Activated CD4-positive, alpha-beta T cell treated with anti-CD3 and anti-CD28 coated beads for 4 hours (primary cell): ENCODE data around the gene SH3BP4.

Experiments
- DNase-seq, 2 donors: peaks; one replicate each; pipeline ENCODE4 v3.0.0-alpha.2; 2020

Gene SH3BP4

DNA sequence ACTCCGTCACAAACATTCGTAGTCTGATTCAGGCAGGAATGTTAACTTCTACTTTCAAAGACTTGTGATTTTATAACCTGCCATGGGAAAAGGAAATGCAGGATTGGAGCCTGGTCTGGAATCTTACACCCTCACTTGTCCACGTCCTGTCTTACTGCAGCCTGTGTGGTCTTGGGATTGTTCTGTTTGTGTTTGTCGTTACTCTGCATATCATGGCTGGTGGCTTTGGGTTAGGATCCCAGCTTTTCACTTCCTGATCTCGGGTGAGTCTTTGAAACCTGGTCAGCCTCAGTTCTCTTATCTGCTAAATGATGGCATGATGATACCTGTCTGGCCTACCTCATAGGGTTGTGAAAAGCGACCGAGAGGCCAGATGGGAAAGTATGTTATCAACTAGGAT is 34.6 kb downstream of the SH3BP4 start:
- DNase-seq = no peak

DNA sequence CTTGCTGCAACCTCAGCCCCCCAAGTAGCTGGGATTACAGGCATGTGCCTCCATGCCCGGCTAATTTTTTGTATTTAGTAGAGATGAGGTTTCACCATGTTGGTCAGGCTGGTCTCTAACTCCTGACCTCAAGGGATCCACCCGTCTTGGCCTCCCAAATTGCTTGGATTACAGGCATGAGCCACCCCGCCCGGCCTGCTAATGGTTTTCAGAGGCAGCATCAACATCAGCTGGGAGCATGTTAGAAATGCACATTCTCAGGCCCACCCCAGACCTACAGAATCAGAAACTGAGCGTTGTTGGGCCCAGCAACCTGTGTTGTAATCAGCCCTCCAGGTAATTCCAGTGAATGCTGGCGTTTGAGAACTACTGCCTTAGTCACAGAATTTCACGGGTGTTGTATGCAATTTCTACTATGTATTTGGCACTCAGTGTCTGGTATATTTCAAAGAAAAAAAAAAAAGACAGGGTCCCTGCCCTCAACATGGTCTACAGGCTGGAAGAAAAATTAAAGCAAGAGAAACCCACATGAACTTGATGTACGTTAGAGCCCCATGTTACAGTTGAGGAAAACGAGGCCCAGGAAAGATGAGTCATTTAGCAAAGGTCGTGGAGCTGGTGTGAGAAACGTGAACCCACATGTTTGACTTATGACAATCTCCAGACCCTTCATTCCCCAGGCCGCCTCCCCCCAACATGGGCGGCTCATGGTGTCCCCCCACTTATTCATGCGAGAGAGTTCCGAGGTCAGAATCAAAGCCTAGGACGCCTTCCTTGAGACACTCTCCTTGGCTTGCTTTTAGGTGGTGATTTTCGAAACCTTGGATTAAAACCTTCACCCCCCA is 35.3 kb downstream of the SH3BP4 start:
- DNase-seq = no peak

DNA sequence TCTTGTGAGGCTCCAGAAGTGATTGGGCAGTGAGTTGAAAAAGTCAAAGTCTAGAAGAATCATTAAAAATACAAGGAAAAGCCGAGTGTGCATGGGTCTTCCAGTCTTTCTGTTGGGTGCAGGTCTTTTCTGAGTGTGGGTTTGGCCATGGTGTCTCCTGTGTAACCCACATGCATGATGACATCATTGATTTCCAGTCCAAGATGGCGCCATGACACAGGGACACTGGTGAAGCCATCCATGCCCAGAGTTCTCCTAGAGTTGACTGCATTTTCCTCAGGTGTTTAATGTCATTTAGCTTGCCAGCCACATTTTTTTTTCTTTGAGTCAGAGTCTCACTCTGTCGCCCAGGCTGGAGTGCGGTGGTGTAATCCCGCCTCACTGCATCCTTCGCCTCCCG is 35.9 kb downstream of the SH3BP4 start:
- DNase-seq = no peak

DNA sequence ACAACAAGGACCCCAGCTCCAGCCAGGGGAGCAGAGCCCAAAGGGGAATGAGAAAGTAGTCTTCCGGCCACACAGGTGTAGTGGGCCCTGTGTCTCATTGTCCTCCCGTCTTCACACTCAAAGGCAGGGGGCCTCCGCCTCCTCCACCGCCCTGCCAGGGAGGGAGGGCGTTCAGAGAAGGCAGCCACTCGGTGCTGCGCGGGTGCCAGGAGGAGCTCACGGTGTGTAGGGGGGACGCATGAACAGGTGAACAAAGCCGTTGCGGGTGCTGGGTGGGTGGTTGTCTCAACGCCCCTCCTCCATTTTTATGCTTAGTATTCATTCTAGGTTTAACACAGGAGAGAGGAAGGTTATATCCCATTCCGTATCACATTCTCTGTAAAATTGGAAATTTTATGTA is 36.7 kb downstream of the SH3BP4 start:
- no peak for DNase-seq

DNA sequence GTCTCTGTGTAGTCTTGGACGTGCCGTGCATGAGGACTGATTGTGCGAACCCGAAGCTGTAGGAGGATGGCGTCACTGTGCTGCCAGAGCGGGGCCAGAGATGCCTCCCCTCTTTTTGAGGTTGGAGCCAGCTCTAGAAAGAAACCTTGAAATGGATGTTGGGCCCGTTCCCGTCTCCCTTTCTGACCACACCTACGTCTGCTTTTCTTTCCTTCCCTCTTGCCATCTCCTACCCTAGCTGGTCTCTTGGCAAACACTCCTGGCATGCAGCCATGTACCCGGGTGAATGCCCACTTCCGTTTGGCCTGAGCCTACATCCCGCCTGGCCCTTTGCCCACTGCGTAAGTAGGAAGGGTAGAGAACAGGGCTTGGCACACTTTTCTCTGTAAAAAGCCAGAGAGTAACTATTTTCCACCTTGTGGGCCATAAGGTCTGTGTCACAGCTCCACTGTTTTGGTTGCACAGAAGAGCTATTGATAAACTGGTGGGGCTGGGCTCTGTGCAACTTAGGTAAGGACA is 37.4 kb downstream of the SH3BP4 start:
- DNase-seq = no peak

DNA sequence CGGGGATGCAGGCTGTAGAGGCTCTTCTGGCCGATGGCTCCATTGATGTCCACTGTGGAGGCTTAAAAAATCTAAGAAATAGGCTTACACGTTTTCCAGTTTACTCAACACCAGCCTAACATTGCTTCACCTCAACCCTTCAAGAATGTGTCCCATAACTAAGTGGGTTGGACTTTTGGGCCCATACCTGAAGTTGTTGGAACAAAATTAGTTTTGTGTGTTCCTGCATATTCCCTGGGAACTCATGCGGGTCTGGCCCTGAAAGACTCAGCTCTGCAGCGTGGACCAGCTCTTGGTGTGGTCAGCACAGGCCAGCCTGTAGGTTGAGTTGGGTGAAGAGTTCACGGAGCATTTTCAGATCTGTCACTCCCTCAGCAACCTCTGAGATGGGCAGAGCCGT is 38.5 kb downstream of the SH3BP4 start:
- DNase-seq = no peak

DNA sequence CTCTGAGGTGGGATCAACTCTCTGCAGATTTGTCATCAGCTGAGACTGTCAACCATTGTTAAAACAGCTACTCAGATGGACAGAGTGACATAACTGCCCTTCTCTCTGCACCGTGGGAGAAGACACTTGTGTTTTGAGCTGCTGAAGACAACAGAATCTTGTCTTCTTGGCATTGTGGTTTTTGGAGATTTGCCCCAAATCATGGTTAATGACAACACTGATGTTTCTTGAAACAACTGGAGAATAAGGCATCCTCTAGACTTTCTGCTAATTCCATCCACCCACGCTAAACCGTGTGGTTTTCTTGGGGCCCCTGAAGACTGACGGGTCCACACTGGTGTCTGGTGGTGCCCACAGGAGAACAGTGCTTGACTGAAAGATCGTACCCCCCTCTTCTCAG is 39.5 kb downstream of the SH3BP4 start:
- DNase-seq = no peak

DNA sequence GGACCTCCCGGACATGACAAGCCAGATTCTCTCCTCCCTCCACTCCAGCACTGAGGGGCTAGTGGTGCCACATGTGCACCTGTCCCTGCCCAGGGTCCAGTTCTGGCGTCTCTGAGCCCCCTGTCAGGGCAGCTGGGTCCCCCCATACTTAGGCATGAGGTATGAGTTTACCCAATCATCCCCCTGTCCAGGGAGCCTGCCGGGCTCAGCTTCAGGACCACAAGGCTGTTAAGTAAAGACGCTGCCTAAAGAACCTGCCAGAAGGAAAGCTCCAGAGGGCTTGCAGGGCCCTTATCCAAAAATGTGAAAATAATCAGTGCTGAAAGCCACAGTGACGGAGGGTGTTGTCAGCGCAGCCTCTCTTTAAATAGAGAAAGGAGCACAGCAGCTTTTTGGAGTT is 40.0 kb downstream of the SH3BP4 start:
- DNase-seq = no peak

DNA sequence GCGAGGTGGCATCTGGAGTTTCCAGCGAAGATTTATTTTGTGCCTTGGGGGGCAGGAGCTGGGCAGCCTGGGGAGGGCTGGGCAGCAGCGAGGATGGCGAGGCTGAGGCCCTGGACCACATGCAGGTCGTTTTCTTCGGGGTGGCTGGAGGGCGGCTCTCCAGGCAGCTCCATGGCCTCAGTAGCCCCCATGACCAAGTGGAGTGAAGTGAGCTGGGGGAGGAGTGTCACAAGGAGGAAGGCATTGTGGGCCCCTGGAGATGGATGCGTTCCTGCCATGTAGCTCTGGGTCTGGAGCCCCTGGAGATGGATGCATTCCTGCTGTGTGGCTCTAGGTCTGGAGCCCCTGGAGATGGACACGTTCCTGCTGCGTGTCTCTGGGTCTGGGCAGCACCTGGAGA is 40.4 kb downstream of the SH3BP4 start:
- DNase-seq = no peak

DNA sequence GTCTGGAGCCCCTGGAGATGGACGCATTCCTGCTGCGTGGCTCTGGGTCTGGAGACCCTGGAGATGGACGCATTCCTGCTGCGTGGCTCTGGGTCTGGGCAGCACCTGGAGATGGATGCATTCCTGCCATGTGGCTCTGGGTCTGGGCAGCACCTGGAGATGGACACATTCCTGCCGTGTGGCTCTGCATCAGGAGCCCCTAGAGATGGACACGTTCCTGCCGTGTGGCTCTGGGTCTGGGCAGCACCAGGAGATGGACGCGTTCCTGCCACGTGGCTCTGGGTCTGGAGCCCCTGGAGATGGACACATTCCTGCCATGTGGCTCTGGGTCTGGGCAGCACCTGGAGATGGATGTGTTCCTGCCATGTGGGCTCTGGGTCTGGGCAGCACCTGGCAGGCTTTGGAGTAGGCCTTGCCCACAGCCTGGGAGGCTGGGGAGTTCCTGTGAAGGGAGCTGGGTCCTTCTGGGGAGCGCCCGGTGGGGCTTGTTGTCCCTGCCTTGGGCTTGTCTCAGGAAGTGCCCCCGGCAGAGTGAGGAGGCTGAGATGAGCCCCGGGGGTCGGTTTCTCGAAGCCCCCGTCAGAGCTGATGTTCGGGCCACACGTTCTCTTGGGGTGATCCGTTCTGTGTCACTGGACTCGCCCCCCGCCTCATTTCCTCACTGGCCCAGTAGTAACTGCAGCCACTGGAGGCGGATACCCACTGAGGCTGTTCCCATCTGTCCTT is 41.0 kb downstream of the SH3BP4 start:
- DNase-seq = no peak

DNA sequence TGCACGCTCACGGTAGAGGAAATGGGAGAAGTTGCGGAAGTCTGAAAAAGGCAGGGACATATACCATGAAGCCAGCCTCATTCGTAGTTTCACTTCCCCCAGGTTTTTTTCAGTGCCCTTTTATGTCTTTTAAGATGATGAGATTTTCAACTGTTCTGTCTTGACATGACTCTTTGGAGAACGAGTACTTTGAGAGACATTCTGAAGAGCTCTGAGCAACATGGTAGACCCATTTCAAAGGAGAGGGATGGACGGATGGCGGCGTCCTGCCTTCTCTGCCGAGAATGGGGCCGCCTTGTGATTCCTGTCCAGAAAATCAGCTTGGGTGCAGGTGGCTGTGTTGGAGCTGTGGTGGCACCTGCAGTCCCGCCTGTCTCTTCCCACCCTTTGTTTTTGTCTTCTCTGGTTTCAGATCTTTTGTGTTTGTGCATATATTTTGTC is 41.7 kb downstream of the SH3BP4 start:
- DNase-seq = no peak

DNA sequence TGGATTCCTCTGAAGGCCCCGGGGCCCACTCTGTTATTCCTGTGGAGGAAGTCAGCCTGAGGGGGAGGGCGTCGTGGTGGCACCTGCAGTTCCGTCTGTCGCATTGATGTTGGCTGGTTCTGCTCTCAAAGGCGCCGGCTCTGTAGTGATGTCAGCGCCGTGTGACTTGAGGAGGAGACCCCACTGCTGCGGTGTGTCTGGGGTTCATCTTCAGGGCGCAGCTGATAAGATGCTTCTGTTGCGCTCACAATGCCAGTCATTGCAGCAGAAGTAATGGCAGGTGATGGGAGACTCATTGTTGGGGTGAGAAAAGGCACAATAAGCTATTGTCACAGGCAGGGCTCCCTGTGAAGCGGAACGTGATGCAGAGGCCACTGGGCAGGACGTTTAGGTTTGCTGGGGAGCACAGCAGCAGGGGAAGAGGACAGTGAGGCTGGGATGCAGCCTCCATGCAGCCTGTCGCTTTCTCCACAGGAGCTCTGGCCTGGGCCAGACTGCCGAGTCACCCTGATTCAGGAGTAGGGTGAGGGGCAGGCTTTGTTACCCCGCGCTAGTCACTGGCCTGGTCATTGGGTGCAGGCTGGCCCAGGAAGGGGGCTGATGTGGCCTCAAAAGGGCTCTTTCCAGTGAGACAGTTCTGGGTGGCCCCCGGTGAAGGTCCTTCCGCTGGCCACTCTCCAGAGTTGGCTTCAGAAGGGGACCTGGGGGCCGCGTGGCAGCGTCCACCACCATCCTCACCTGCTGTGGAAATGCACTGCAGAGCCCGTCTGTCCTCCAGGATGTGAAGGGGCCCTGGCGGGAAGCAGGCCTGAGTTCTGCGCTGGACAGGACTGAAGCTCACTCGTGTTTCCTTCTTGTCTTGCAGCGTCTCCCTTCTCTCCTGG is 42.9 kb downstream of the SH3BP4 start:
- DNase-seq = no peak

DNA sequence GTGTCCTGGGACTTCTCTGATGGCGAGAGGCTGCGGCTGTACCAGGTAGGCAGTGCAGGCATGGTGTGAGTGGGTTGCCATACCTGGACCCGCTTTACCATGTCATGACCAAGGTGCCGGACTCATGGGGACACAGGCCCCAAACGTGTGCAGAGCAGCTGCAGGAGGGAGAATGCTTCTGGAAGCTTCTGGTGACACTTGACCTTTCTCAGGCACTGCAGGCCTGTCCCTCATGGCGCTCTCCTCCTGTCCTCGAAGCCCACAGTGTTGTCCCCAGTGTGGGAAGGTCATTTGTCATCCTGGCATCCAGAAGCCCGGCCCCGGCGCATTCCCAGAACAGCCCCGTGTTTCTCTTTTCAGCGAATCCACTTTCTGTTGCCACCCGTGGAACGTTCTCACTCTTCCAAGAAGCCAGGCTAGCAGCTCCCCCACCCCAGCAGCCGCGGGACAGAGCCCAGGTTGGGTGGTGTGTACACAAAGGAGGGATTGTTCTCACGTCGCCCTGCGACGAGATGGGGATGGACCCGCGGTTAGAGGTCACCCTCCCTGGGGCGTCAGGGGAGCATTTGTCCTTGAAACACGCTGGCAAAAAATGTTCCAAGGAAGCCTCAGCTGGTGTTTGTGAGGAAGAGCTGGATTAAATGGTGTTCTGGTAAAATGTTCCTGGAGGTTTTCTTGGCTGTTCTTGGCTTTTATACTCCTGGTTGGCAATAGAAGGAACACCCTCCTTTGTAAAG is 43.7 kb downstream of the SH3BP4 start:
- no peak for DNase-seq

DNA sequence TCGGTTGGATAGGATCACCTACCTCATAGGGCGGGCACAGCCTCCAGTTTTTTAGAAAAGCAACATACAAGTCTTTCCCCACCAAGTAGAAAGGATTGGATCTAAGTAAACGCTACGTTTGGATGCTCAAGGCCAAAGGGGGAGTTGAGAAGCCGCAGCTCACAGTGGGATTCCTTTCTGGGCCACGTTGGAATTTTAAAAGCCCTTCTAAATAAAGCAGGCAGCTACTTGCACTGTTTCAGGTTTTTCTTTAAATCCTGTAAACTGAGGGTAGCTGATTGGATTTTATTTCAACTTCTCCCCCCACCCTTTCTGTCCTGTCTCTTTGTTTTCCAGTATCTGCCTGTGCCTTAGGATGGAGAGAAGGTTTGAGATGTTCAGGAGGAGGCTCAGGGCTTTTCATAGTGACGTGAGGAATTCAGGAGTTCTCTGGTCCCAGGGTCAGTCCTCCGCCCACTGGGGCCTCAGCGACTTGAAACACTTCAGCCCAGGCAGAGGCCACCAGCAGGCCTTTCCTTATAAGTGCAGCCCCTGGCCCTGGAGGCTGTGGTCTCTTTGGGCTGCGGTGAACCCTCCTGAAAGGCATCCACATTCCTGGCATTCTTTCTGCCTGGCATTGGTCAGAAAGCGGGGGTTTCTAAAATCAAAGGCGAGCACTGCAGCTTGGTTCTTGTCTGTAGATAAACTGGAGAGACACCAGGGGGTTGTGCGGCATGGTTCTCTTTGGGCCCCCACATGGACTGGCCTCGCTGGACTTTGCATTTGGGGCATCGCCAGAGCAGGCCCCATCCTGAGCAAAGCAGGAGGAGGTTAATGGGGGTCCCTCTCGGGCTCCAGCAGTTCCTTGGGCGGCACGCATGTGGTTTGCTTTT is 44.5 kb downstream of the SH3BP4 start:
- DNase-seq = no peak

DNA sequence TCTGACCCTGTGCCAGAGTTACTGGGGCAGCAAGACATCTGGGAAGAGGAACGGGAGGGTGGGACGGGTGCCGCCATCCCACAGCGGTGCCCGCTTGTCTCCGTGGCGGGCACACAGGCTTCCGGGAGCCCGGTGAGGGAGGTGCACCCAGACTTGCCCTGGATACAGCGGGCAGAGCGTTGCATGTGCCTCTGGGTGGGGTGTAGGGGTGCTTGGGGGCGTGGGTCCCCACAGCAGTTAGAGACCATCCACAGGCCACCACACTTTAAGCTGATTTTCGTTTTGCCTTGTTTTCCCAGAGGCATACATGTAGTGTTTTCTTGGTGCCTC is 45.1 kb downstream of the SH3BP4 start:
- DNase-seq = no peak

DNA sequence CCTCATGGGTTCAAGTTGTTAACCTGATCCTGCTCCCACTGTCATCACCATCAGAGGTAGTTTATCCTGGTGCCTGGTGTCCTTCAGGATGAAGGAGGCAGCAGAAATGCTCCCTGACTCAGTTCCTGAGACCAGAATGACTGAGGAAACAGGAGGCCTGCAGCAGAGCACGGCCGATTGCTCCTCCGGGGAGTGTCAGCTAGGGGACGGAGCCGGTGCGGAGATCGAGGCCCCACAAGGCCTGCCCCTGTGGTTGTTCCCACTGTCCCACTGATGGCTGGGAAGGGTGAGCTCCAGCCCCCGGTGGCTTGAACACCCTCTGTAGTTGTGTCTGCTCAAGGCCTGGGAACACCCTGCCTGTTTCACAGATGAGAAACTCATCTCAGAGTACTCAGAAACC is 45.6 kb downstream of the SH3BP4 start:
- DNase-seq = no peak

DNA sequence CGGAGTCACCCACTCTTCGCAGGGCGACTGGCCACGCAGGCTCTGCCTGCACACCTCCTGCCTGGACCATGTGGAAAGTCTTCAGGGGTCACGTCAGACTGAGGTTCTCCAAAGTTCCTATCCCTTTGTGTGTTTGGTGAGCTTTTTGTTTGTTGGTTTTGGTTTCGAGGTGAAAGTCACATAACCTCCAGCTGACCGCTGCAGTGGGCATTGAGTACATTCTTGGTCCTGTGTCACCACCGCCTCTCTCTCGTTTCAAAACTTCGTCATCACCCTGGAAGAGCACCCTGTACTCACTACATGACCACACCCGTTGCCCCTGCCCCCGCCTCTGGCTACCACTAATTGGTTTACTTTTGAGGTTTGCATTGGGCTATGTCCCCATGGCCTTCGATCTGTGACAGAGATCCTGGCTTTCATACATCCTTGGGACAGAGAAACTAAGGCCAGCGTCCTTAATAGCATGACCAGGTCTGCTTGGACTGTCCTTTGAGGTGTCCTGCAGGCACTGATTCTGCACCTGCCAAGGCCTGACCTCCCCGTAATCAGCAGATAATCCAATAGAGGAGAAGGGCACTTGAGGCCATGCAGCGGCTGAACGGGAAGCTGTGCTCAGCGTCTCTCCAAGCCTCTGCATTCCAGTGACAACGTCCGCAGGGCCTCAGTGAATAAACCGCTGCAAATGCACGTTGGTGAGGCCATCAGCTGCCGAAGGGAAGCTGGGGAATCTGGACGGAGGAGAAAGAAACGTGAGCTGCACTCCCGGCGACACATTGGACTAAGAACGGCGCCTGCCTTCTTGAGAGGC is 46.8 kb downstream of the SH3BP4 start:
- DNase-seq = no peak

DNA sequence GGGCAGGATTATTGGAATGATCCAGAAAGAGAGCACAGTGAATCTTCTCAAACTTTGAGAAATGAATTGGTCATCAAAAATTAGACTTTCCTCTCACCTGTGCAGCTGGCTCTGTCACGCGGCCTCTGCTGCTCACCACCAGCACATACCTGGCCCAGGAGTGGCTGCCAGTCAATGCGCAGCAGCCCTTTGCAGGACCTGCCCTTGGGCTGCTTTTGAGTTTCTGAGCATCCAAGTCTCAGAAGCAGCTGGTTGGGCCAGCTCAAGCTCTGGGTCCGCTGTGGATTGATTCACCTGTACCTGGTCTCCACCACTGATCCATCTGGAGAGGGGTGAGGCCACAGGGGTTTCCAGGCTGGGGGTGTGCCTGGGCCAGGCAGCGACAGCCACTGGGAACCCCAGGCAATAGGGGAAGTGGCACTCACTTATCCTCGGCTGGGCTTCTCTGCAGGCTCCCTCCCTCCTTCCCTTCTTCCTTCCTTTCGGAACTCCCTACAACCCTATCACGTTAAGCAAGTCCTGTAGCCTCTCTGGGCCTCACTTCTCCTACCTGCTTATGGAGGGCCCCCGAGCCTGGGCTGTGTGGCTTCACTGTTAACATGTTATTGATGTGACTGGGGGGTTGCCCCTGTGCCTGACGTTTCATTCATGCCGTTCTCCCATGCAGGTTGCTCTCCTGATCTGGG is 48.1 kb downstream of the SH3BP4 start:
- no peak for DNase-seq

DNA sequence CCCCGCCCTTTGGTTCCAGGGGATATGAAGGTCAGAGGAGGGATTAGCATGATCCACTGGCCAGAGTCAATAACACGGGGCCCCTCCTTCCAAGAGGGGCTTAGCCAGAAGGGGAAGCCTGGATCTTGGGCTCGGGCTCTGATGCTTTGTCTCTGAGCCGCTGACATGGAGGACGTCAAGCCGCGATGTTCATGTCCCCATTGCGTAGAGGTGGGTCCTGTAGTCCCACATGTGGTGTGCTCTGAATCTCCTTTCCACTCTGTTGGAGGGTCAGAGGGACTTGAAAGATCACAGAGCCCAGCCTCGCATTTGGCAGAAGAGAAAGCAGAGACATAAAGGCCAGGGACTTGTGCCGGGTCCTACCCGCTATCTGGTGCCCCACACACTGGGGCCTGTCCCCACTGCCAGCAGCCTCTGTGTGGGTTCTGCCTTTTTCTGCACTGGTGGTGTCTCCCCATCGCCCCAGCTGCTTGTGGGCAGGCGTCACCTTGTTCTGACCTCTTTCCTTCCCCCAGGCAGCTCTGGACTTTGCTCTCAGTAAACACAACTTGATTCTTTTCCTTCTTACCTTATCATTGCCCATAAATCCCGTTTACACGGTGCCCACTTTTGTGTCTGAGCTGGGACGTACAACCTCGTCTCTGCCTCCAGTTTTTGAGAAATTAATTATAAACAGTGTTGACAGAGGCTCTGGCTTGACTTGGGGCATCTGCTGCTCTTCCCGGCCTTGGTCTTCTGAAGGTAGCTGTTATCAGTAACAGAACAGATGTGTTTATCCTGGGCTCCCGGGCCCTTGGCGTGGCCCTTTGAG is 48.8 kb downstream of the SH3BP4 start:
- DNase-seq = no peak
